HG03095 (cell line): ENCODE results near the gene SH3BP4.

Source experiments
- ATAC-seq: cut with Tn5 transposase; IDR thresholded peaks from one replicate; pipeline ENCODE4 v1.9.1; 2021; ENCODE audit warnings: moderate library complexity; ENCODE audit not compliant: unreplicated experiment

Gene SH3BP4

GRCh38 chr2:235037604-235038166 lies 85.9 kb downstream of the SH3BP4 start:
- no peak for ATAC-seq

- ATAC-seq: no peak
Observed at GRCh38 chr2:235041221-235041917, 89.6 kb downstream of the SH3BP4 start.

GRCh38 chr2:235041918-235042575 lies 90.2 kb downstream of the SH3BP4 start:
- ATAC-seq: no peak

GRCh38 chr2:235042576-235043515 lies 91.0 kb downstream of the SH3BP4 start:
- ATAC-seq: no peak

GRCh38 chr2:235043762-235044500 lies 92.1 kb downstream of the SH3BP4 start:
- ATAC-seq: no peak

- no peak for ATAC-seq
Observed at GRCh38 chr2:235044501-235045271, 92.9 kb downstream of the SH3BP4 start.

- ATAC-seq: no peak
Observed at GRCh38 chr2:235045336-235045972, 93.6 kb downstream of the SH3BP4 start.

- ATAC-seq: no peak
Observed at GRCh38 chr2:235045973-235046343, 94.1 kb downstream of the SH3BP4 start.

- no peak for ATAC-seq
Observed at GRCh38 chr2:235046589-235046988, 94.8 kb downstream of the SH3BP4 start.

- ATAC-seq: no peak
Observed at GRCh38 chr2:235047171-235048160, 95.6 kb downstream of the SH3BP4 start.

- ATAC-seq: no peak
Observed at GRCh38 chr2:235048549-235048948, 96.7 kb downstream of the SH3BP4 start.

- ATAC-seq: no peak
Observed at GRCh38 chr2:235049069-235049468, 97.3 kb downstream of the SH3BP4 start.

- ATAC-seq: no peak
Observed at GRCh38 chr2:235049719-235050118, 97.9 kb downstream of the SH3BP4 start.

GRCh38 chr2:235050980-235051351 lies 99.1 kb downstream of the SH3BP4 start:
- no peak for ATAC-seq

- no peak for ATAC-seq
Observed at GRCh38 chr2:235051436-235052260, 99.8 kb downstream of the SH3BP4 start.

- no peak for ATAC-seq
Observed at GRCh38 chr2:235052514-235053354, 100.9 kb downstream of the SH3BP4 start.
